ENCODE results near the gene FHIT.

DNA sequence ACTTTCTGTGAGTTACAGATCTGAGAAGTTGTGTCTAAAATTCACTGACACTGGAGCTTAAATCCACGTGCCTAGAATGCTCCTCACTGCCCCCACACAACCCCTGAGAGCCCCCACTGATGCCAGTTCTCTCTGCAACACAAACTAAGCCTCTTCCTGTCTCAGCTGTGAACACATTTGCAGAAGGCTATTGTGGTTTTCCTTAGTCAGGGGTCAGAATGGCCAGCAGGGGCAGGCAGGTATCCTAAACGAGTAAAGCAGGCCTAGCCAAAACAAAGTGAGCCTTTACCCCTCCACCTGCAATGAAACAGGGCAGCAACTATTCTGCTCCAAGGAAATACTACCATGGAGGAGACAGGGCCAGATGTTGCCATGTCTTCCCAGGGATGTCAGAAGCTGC is 78.6 kb downstream of the FHIT start:
- TF ChIP-seq EP300 (IDR thresholded peaks at IDR 0.05) (no peak), POLR2A (IDR thresholded peaks at IDR 0.05) (no peak)
- TF ChIP-seq, protein P1, sequence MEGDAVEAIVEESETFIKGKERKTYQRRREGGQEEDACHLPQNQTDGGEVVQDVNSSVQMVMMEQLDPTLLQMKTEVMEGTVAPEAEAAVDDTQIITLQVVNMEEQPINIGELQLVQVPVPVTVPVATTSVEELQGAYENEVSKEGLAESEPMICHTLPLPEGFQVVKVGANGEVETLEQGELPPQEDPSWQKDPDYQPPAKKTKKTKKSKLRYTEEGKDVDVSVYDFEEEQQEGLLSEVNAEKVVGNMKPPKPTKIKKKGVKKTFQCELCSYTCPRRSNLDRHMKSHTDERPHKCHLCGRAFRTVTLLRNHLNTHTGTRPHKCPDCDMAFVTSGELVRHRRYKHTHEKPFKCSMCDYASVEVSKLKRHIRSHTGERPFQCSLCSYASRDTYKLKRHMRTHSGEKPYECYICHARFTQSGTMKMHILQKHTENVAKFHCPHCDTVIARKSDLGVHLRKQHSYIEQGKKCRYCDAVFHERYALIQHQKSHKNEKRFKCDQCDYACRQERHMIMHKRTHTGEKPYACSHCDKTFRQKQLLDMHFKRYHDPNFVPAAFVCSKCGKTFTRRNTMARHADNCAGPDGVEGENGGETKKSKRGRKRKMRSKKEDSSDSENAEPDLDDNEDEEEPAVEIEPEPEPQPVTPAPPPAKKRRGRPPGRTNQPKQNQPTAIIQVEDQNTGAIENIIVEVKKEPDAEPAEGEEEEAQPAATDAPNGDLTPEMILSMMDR (IDR thresholded peaks at IDR 0.05) = no peak

Measured in ovary (tissue), 3 donors.